HG02852 (cell line): ENCODE measurements around the gene KCNMA1.
"Not testable (repeated sequence)": the region's sequence is repeated elsewhere in the genome, so short reads cannot be mapped to it uniquely, and the experiment has no call there.

Source experiments
- ATAC-seq: cut with Tn5 transposase; IDR thresholded peaks from one replicate; pipeline ENCODE4 v1.9.1; 2021; ENCODE audit warnings: mild to moderate bottlenecking, moderate library complexity; ENCODE audit not compliant: unreplicated experiment

KCNMA1 gene

GRCh38 chr10:77608281-77608680, 29.3 kb downstream of the KCNMA1 start:
- ATAC-seq, result no peak

GRCh38 chr10:77606751-77607150, 30.9 kb downstream of the KCNMA1 start:
- no peak for ATAC-seq

GRCh38 chr10:77605466-77605865, 32.1 kb downstream of the KCNMA1 start:
- no peak for ATAC-seq

GRCh38 chr10:77604941-77605351, 32.7 kb downstream of the KCNMA1 start:
- ATAC-seq, result no peak

- no peak for ATAC-seq
Measured at GRCh38 chr10:77604063-77604462, 33.5 kb downstream of the KCNMA1 start.

GRCh38 chr10:77603534-77603927, 34.1 kb downstream of the KCNMA1 start:
- ATAC-seq, result no peak

GRCh38 chr10:77602913-77603533, 34.6 kb downstream of the KCNMA1 start:
- no peak for ATAC-seq

GRCh38 chr10:77602231-77602912, 35.2 kb downstream of the KCNMA1 start:
- no peak for ATAC-seq

- no peak for ATAC-seq
Measured at GRCh38 chr10:77601488-77601887, 36.1 kb downstream of the KCNMA1 start.

- no peak for ATAC-seq
Measured at GRCh38 chr10:77600640-77601039, 37.0 kb downstream of the KCNMA1 start.

- no peak for ATAC-seq
Measured at GRCh38 chr10:77599651-77600050, 38.0 kb downstream of the KCNMA1 start.

GRCh38 chr10:77598606-77599005, 39.0 kb downstream of the KCNMA1 start:
- no peak for ATAC-seq

GRCh38 chr10:77597560-77597959, 40.0 kb downstream of the KCNMA1 start:
- ATAC-seq, result no peak

- ATAC-seq, result no peak
Measured at GRCh38 chr10:77594471-77594783, 43.2 kb downstream of the KCNMA1 start.

GRCh38 chr10:77593771-77594470, 43.7 kb downstream of the KCNMA1 start:
- ATAC-seq, result no peak

GRCh38 chr10:77592946-77593636, 44.5 kb downstream of the KCNMA1 start:
- no peak for ATAC-seq

GRCh38 chr10:77592510-77592909, 45.1 kb downstream of the KCNMA1 start:
- no peak for ATAC-seq

- no peak for ATAC-seq
Measured at GRCh38 chr10:77591238-77591880, 46.2 kb downstream of the KCNMA1 start.

- no peak for ATAC-seq
Measured at GRCh38 chr10:77590344-77591237, 47.0 kb downstream of the KCNMA1 start.

GRCh38 chr10:77589703-77590102, 47.9 kb downstream of the KCNMA1 start:
- not testable (repeated sequence) for ATAC-seq
